ENCODE data around the gene CEP19. TPM values are rescaled to one million over a fixed set of nuclear protein-coding genes. Genes with fewer than 3 reads are reported as not detected.
"Not testable (repeated sequence)": the region's sequence is repeated elsewhere in the genome, so short reads cannot be mapped to it uniquely, and the experiment has no call there.

CEP19 gene
- total RNA-seq = 0.62 TPM

GRCh38 chr3:196711838-196712513 lies at the start of gene CEP19, which contains the start of gene PIGX:
Gene CEP19 (minus strand): TSS chr3:196712250. CDS start chr3:196708657, 3,593 bp downstream.
Gene PIGX (plus strand): TSS chr3:196712377.
- peak; percentile 81 for DNase-seq (ENCODE audit: low spot score)

- DNase-seq (ENCODE audit: low spot score) = no peak
These were observed 46.1 kb upstream of the CEP19 start for GRCh38 chr3:196757876-196758739.

- no peak for DNase-seq (ENCODE audit: low spot score)
These were observed 44.7 kb upstream of the CEP19 start for GRCh38 chr3:196756732-196757131.

- no peak for DNase-seq (ENCODE audit: low spot score)
These were observed 42.3 kb upstream of the CEP19 start for GRCh38 chr3:196754091-196754981.

- DNase-seq (ENCODE audit: low spot score) = no peak
These were observed 41.2 kb upstream of the CEP19 start for GRCh38 chr3:196753201-196753600.

- DNase-seq (ENCODE audit: low spot score) = no peak
These were observed 37.1 kb upstream of the CEP19 start for GRCh38 chr3:196749125-196749524.

GRCh38 chr3:196743569-196743968 lies 31.5 kb upstream of the CEP19 start:
- not testable (repeated sequence) for DNase-seq (ENCODE audit: low spot score)

- no peak for DNase-seq (ENCODE audit: low spot score)
These were observed 29.3 kb upstream of the CEP19 start for GRCh38 chr3:196741249-196741889.

- no peak for DNase-seq (ENCODE audit: low spot score)
These were observed 28.6 kb upstream of the CEP19 start for GRCh38 chr3:196740481-196741248.

GRCh38 chr3:196739671-196740480 lies 27.8 kb upstream of the CEP19 start, which contains the start of gene PAK2:
Gene PAK2 (plus strand): TSS chr3:196739857. CDS start chr3:196782647, 42,790 bp downstream.
- DNase-seq (ENCODE audit: low spot score) = peak; percentile 92

- DNase-seq (ENCODE audit: low spot score) = no peak
These were observed 25.6 kb upstream of the CEP19 start for GRCh38 chr3:196737655-196738054.

- no peak for DNase-seq (ENCODE audit: low spot score)
These were observed 24.8 kb upstream of the CEP19 start for GRCh38 chr3:196736670-196737374.

- DNase-seq (ENCODE audit: low spot score) = no peak
These were observed 23.7 kb upstream of the CEP19 start for GRCh38 chr3:196735751-196736150.

GRCh38 chr3:196726788-196727675 lies 15.0 kb upstream of the CEP19 start:
- DNase-seq (ENCODE audit: low spot score) = no peak

- no peak for DNase-seq (ENCODE audit: low spot score)
These were observed 9.0 kb upstream of the CEP19 start for GRCh38 chr3:196721097-196721496.

GRCh38 chr3:196717162-196717561 lies 5.1 kb upstream of the CEP19 start:
- DNase-seq (ENCODE audit: low spot score) = not testable (repeated sequence)

- DNase-seq (ENCODE audit: low spot score) = peak; percentile 54
These were observed 714 bp upstream of the CEP19 start for GRCh38 chr3:196712514-196713413.

All from ureter (tissue), 1 donor.